Endothelial cell (in vitro differentiated cells): ENCODE results near the gene ALS2. TPM values are rescaled to one million over a fixed set of nuclear protein-coding genes. Genes with fewer than 3 reads are reported as not detected.

ENCODE experiments used
- DNase-seq: peaks from one replicate; pipeline ENCODE4 v3.0.0; 2021; ENCODE audit warnings: low spot score
- H3K27ac Mint-ChIP-seq: one replicate; pipeline ENCODE4 v1.8.0; 2021; ENCODE audit warnings: mixed read lengths, inconsistent platforms; ENCODE audit not compliant: unreplicated experiment
- H3K27me3 Mint-ChIP-seq: one replicate; pipeline ENCODE4 v1.8.0; 2021; ENCODE audit warnings: mild to moderate bottlenecking, moderate library complexity, mixed read lengths, inconsistent platforms; ENCODE audit not compliant: unreplicated experiment
- H3K36me3 Mint-ChIP-seq: one replicate; pipeline ENCODE4 v1.8.0; 2021; ENCODE audit warnings: mild to moderate bottlenecking, low read depth, mixed read lengths, inconsistent platforms; ENCODE audit not compliant: unreplicated experiment
- H3K4me1 Mint-ChIP-seq: one replicate; pipeline ENCODE4 v1.8.0; 2021; ENCODE audit warnings: mild to moderate bottlenecking, mixed read lengths, inconsistent platforms; ENCODE audit not compliant: unreplicated experiment
- H3K4me3 Mint-ChIP-seq: one replicate; pipeline ENCODE4 v1.8.0; 2021; ENCODE audit warnings: mild to moderate bottlenecking, mixed read lengths, inconsistent platforms; ENCODE audit not compliant: unreplicated experiment
- H3K9me3 Mint-ChIP-seq: one replicate; pipeline ENCODE4 v1.8.0; 2021; ENCODE audit warnings: mixed read lengths, inconsistent platforms; ENCODE audit not compliant: unreplicated experiment
- CTCF ChIP-seq: fragments of 200-600 bp; sonication (generic); IDR thresholded peaks from one replicate; pipeline ENCODE4 v1.5.0; 2021; ENCODE audit warnings: antibody characterized with exemption; ENCODE audit not compliant: unreplicated experiment
- total RNA-seq: library from RNA; stranded (reverse); fragmentation: NEBNext Ultra II Directional; extraction: Animal tissue kit (Norgen Biotek cat#: 25700); gene quantifications from one replicate; pipeline ENCODE4 v1.2.1, GENCODE V29; 2021; ENCODE audit not compliant: unreplicated experiment

ALS2 gene
- total RNA-seq, 1 donor from 2014 or later = 43.1 TPM

GRCh38 chr2:201709747-201710146 is 71.0 kb downstream of the ALS2 start:
- H3K36me3 Mint-ChIP-seq = peaks cover 14% of the 10 kb centered on the region
- DNase-seq = no peak
- H3K9me3 Mint-ChIP-seq = no peaks in the 10 kb centered on the region
- no peak overlapping the region for H3K4me3 Mint-ChIP-seq
- no peak overlapping the region for H3K27ac Mint-ChIP-seq
- TF ChIP-seq CTCF = no peak
- H3K4me1 Mint-ChIP-seq = no peaks in the 10 kb centered on the region
- H3K27me3 Mint-ChIP-seq = no peaks in the 10 kb centered on the region

GRCh38 chr2:201709049-201709448 is 71.7 kb downstream of the ALS2 start:
- Mint-ChIP-seq H3K27ac (no peak overlapping the region), H3K9me3 (no peaks in the 10 kb centered on the region), H3K4me3 (no peak overlapping the region), H3K36me3 (peaks cover 8% of the 10 kb centered on the region), H3K4me1 (no peaks in the 10 kb centered on the region), H3K27me3 (no peaks in the 10 kb centered on the region)
- DNase-seq = no peak
- no peak for TF ChIP-seq CTCF

- H3K4me1 Mint-ChIP-seq = no peaks in the 10 kb centered on the region
- peaks cover 8% of the 10 kb centered on the region for H3K36me3 Mint-ChIP-seq
- H3K27ac Mint-ChIP-seq = no peak overlapping the region
- H3K4me3 Mint-ChIP-seq = no peak overlapping the region
- no peaks in the 10 kb centered on the region for H3K27me3 Mint-ChIP-seq
- TF ChIP-seq CTCF = no peak
- no peak for DNase-seq
- H3K9me3 Mint-ChIP-seq = no peaks in the 10 kb centered on the region
Measured at GRCh38 chr2:201707753-201708152, 73.0 kb downstream of the ALS2 start.

DNA sequence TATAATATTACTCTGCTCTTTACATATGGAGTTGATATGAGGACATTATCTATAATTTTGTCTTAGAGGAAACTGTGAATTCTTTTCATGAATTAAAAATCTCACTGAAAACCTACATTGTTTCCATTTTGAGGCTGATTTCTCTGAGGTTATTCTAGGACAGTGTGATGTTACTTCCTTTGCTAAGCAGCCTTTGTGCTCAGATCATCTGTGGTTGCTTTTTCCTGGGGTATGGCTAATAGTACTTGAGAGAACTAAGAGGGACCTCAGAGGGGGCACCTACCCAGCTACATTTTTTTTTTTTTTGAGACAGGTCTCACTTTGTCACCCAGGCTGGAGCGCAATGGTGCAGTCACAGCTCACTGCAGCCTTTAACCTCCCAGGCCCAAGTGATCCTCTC is 73.6 kb downstream of the ALS2 start:
- Mint-ChIP-seq H3K27me3 (no peaks in the 10 kb centered on the region), H3K27ac (no peak overlapping the region), H3K4me3 (no peak overlapping the region), H3K36me3 (peaks cover 8% of the 10 kb centered on the region), H3K4me1 (no peaks in the 10 kb centered on the region), H3K9me3 (no peaks in the 10 kb centered on the region)
- no peak for TF ChIP-seq CTCF
- no peak for DNase-seq

GRCh38 chr2:201704536-201704935 is 76.2 kb downstream of the ALS2 start:
- TF ChIP-seq CTCF = no peak
- Mint-ChIP-seq H3K36me3 (peaks cover 5% of the 10 kb centered on the region), H3K9me3 (no peaks in the 10 kb centered on the region), H3K27me3 (peaks cover 2% of the 10 kb centered on the region), H3K4me1 (no peaks in the 10 kb centered on the region), H3K4me3 (no peak overlapping the region), H3K27ac (no peak overlapping the region)
- no peak for DNase-seq
